ENCODE data around the gene OR10C1.

The OR10C1 gene

GRCh38 chr6:29487131-29487530, 48.0 kb downstream of the OR10C1 start:
- Histone ChIP-seq H3F3A (ENCODE audit: low read depth) (peaks cover 4% of the 10 kb centered on the region), H3K9ac (ENCODE audit: low read depth, low read length, poor library complexity, severe bottlenecking) (no peak overlapping the region), H3K9me2 (replicated peaks; ENCODE audit: low read depth, low read length) (no peaks in the 10 kb centered on the region), H3K79me2 (ENCODE audit: insufficient read depth, low read length) (no peaks in the 10 kb centered on the region), H3K4me3 (ENCODE audit: low read length, poor library complexity, severe bottlenecking) (no peak overlapping the region), H3K9me3 (ENCODE audit: insufficient read depth, low read depth, low read length) (peaks cover 4% of the 10 kb centered on the region; the same call in 1 of the 2 replicates), H3K4me2 (ENCODE audit: low read depth, low read length, poor library complexity, severe bottlenecking) (no peak overlapping the region), H4K20me1 (ENCODE audit: insufficient read depth, low read length, poor library complexity, severe bottlenecking) (no peaks in the 10 kb centered on the region), H3K27me3 (ENCODE audit: insufficient read depth, low read length, poor library complexity, severe bottlenecking) (no peaks in the 10 kb centered on the region), H3K36me3 (ENCODE audit: insufficient read depth, low read length) (no peaks in the 10 kb centered on the region), H2AFZ (ENCODE audit: low read length) (no peak overlapping the region), H3K4me1 (ENCODE audit: insufficient read depth, low read length, poor library complexity, severe bottlenecking) (peaks cover 37% of the 10 kb centered on the region)
- TF ChIP-seq CTCF (conservative IDR thresholded peaks at IDR 0.05; ENCODE audit: low read length) (no peak), EZH2phosphoT487 (IDR thresholded peaks at IDR 0.05; ENCODE audit: borderline replicate concordance) (no peak)

- Histone ChIP-seq H3F3A (ENCODE audit: low read depth) (peaks cover 4% of the 10 kb centered on the region), H3K4me3 (ENCODE audit: low read length, poor library complexity, severe bottlenecking) (no peak within 1 kb of the TSS), H3K79me2 (ENCODE audit: insufficient read depth, low read length) (no peaks in the 10 kb centered on the region), H3K36me3 (ENCODE audit: insufficient read depth, low read length) (no peaks in the 10 kb centered on the region), H2AFZ (ENCODE audit: low read length) (no peak within 1 kb of the TSS; the same call in 1 of the 2 replicates), H3K9me3 (ENCODE audit: insufficient read depth, low read depth, low read length) (no peaks in the 10 kb centered on the region), H3K9ac (ENCODE audit: low read depth, low read length, poor library complexity, severe bottlenecking) (no peak within 1 kb of the TSS), H3K9me2 (replicated peaks; ENCODE audit: low read depth, low read length) (no peaks in the 10 kb centered on the region), H3K4me2 (ENCODE audit: low read depth, low read length, poor library complexity, severe bottlenecking) (no peak within 1 kb of the TSS), H3K4me1 (ENCODE audit: insufficient read depth, low read length, poor library complexity, severe bottlenecking) (peaks cover 42% of the 10 kb centered on the region), H3K27me3 (ENCODE audit: insufficient read depth, low read length, poor library complexity, severe bottlenecking) (no peaks in the 10 kb centered on the region), H4K20me1 (ENCODE audit: insufficient read depth, low read length, poor library complexity, severe bottlenecking) (no peaks in the 10 kb centered on the region)
- TF ChIP-seq EZH2phosphoT487 (IDR thresholded peaks at IDR 0.05; ENCODE audit: borderline replicate concordance) (no peak), CTCF (conservative IDR thresholded peaks at IDR 0.05; ENCODE audit: low read length) (no peak)
These were observed 48.6 kb downstream of the OR10C1 start, which contains the start of gene MAS1L for GRCh38 chr6:29487660-29488059. Gene MAS1L (minus strand): TSS chr6:29487956. CDS start chr6:29487902, 54 bp downstream.

- peaks cover 4% of the 10 kb centered on the region for H3F3A ChIP-seq (ENCODE audit: low read depth)
- no peaks in the 10 kb centered on the region for H4K20me1 ChIP-seq (ENCODE audit: insufficient read depth, low read length, poor library complexity, severe bottlenecking)
These were observed 49.8 kb downstream of the OR10C1 start for GRCh38 chr6:29488874-29489273.

More at GRCh38 chr6:29488874-29489273, 49.8 kb downstream of the OR10C1 start:
- H3K9ac ChIP-seq (ENCODE audit: low read depth, low read length, poor library complexity, severe bottlenecking): no peak overlapping the region
- no peak overlapping the region for H2AFZ ChIP-seq (ENCODE audit: low read length)
- H3K4me1 ChIP-seq (ENCODE audit: insufficient read depth, low read length, poor library complexity, severe bottlenecking): peaks cover 52% of the 10 kb centered on the region
- TF ChIP-seq CTCF (conservative IDR thresholded peaks at IDR 0.05; ENCODE audit: low read length) (no peak), EZH2phosphoT487 (IDR thresholded peaks at IDR 0.05; ENCODE audit: borderline replicate concordance) (no peak)
- H3K9me3 ChIP-seq (ENCODE audit: insufficient read depth, low read depth, low read length): no peaks in the 10 kb centered on the region
- H3K79me2 ChIP-seq (ENCODE audit: insufficient read depth, low read length): no peaks in the 10 kb centered on the region
- no peaks in the 10 kb centered on the region for H3K27me3 ChIP-seq (ENCODE audit: insufficient read depth, low read length, poor library complexity, severe bottlenecking)
- no peaks in the 10 kb centered on the region for H3K9me2 ChIP-seq (replicated peaks; ENCODE audit: low read depth, low read length)
- no peaks in the 10 kb centered on the region for H3K36me3 ChIP-seq (ENCODE audit: insufficient read depth, low read length)
- no peak overlapping the region for H3K4me2 ChIP-seq (ENCODE audit: low read depth, low read length, poor library complexity, severe bottlenecking)
- no peak overlapping the region for H3K4me3 ChIP-seq (ENCODE audit: low read length, poor library complexity, severe bottlenecking)
